ENCODE results near the gene FNBP1.

The FNBP1 gene

GRCh38 chr9:129850821-129851550 is 192.0 kb downstream of the FNBP1 start:
- no peak for DNase-seq

- no peak for DNase-seq
These were observed 193.1 kb downstream of the FNBP1 start for GRCh38 chr9:129849901-129850300.

DNA sequence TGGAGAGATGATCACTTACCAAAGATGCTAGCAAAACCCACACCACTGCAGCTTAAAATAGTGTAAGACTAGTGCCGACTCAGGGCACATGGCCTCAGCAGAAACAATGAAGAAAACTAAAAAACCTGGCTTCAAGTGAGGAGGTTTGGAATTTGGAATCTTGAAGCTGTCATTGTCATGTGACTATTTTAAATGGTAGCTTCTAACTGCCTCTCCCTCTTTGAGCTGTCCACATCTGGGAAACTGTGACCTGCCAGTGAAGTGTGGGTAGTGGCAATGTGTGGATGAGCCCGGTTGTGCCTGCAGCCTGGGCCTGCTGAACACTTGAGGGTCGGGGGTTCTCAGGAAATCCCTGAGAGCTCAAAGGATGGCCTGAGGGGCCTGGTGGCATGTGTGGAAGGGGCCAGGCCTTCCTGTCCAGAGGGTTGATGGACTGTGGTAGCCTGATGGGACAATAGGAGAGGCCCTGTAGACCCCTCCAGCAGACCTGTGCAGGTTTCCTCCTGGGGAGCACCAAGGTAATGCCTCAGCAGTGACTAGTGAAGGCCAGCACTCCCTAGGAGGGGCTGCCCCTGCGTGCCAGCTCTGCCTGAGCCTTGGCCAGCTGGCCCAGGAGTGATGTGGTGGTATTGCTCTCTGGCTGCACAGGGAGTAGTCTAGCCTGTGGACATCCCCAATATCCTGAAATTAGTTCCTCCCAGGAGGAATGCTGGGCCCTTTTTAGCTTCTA is 194.1 kb downstream of the FNBP1 start:
- DNase-seq: no peak

- no peak for DNase-seq
These were observed 197.6 kb downstream of the FNBP1 start for GRCh38 chr9:129845373-129845772.

DNA sequence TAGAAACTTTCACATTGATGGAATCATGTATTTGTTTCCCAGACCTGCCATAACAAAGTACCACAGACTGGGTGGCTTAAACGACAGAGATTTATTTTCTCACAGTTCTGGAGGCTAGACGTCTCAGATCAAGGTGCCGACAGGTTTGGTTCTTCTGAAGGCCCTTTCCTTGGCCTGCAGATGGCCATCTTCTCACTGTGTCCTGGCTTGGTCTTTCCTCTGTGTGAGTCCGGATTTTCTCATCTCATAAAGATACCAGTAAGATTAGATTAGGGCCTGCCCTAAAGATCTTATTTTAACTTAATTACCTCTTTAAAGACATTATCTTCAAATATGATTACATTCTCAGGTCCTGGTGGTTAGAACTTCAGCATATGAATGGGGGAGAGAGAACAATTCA is 201.9 kb downstream of the FNBP1 start:
- DNase-seq: no peak

GRCh38 chr9:129840034-129840433 is 203.0 kb downstream of the FNBP1 start:
- no peak for DNase-seq

GRCh38 chr9:129839324-129840023 is 203.5 kb downstream of the FNBP1 start:
- DNase-seq: peak; percentile 17 to 52

- peak; percentile 77 to 88 for DNase-seq
These were observed 204.2 kb downstream of the FNBP1 start for GRCh38 chr9:129838707-129839259.
